Spleen (tissue), 11 donors: ENCODE results near the gene TMEM37. TPM values are rescaled to one million over a fixed set of nuclear protein-coding genes. Genes with fewer than 3 reads are reported as not detected.

Experiments used
- DNase-seq: peaks from one replicate; pipeline ENCODE4 v3.0.0-alpha.2; 2020
- H3K27ac ChIP-seq, 8 donors: fragments of 200-600 bp; sonication (generic) in 7 of 8; 1 replicate in 4 of 8; 2 replicates in 4 of 8; pipeline versions ENCODE4 v1.5.0 to v1.8.0; 2016 to 2021; ENCODE audit warnings: inconsistent platforms in 4 of 8, mild to moderate bottlenecking in 4 of 8, moderate library complexity in 1 of 8
- H3K27me3 ChIP-seq, 7 donors: fragments of 200-600 bp; sonication (generic) in 6 of 7; replicated peaks in 1 of 7; 1 replicate in 4 of 7; 2 replicates in 3 of 7; pipeline versions ENCODE4 v1.5.0 to v1.8.0; 2016 to 2021; ENCODE audit warnings: inconsistent platforms in 3 of 7, mild to moderate bottlenecking in 1 of 7
- H3K36me3 ChIP-seq, 6 donors: fragments of 200-600 bp; sonication (generic) in 5 of 6; 1 replicate in 4 of 6; 2 replicates in 2 of 6; pipeline versions ENCODE4 v1.5.0 to v1.8.0; 2016 to 2021; ENCODE audit warnings: inconsistent platforms in 2 of 6
- H3K4me1 ChIP-seq, 6 donors: fragments of 200-600 bp; sonication (generic) in 5 of 6; 1 replicate in 3 of 6; 2 replicates in 3 of 6; pipeline versions ENCODE4 v1.5.0 to v1.8.0; 2016 to 2021; ENCODE audit warnings: inconsistent platforms in 3 of 6
- H3K4me3 ChIP-seq, 8 donors: fragments of 200-600 bp; sonication (generic) in 7 of 8; 1 replicate in 4 of 8; 2 replicates in 4 of 8; pipeline versions ENCODE4 v1.5.0 to v1.8.0; 2016 to 2021; ENCODE audit warnings: inconsistent platforms in 4 of 8, mild to moderate bottlenecking in 4 of 8, moderate library complexity in 2 of 8
- H3K9me3 ChIP-seq, 8 donors: fragments of 200-600 bp; sonication (generic) in 7 of 8; 1 replicate in 4 of 8; 2 replicates in 4 of 8; pipeline versions ENCODE4 v1.5.0 to v1.8.0; 2016 to 2021; ENCODE audit warnings: inconsistent platforms in 4 of 8
- CTCF ChIP-seq, 11 experiments: fragments of 200-600 bp in 7 of 11; fragments of 450-650 bp in 4 of 11; sonication (generic) in 4 of 11; IDR thresholded peaks in 8 of 11; conservative IDR thresholded peaks in 3 of 11; 1 replicate in 7 of 11; 2 replicates in 4 of 11; pipeline versions ENCODE4 v1.4.0 to v1.8.0; 2016 to 2021; ENCODE audit warnings: antibody characterized with exemption in 11 of 11, inconsistent platforms in 4 of 11, mild to moderate bottlenecking in 1 of 11
- POLR2A ChIP-seq, 3 donors: fragments of 450-650 bp; IDR thresholded peaks; one replicate each; pipeline ENCODE4 v1.5.1; 2017; ENCODE audit warnings: antibody characterized with exemption in 3 of 3, mild to moderate bottlenecking in 1 of 3
- POLR2AphosphoS5 ChIP-seq, 3 donors: sonication (generic); formaldehyde crosslinking; IDR thresholded peaks; one replicate each; pipeline ENCODE4 v1.5.1; 2017; ENCODE audit warnings: antibody characterized with exemption in 3 of 3
- WGBS, 5 donors: extraction: QIAGEN DNeasy Blood & Tissue Kit in 3 of 5; methylation state at CpG; one replicate each; pipeline versions ENCODE4 v1.1.5 to v1.1.7; 2013 to 2018; 5-methylcytosine and 5-hydroxymethylcytosine counted together
- intact Hi-C: fragments of 100-400 bp; cut with DNase I; formaldehyde crosslinking; loops from one replicate; pipeline ENCODE4 v1.15.0; 2023; ENCODE audit warnings: low total_unique reads
- polyA plus RNA-seq, 3 donors: library from polyadenylated mRNA; stranded (reverse); fragments of 200-250 nt; gene quantifications; one replicate each; pipeline ENCODE4 v1.2.1, GENCODE V29; 2013
- total RNA-seq, 7 donors: library from RNA; depleted of rRNA in 3 of 7; stranded (reverse); fragments of >200 nt in 3 of 7; fragmentation: NEBNext Ultra II Directional in 4 of 7; extraction: Animal tissue kit (Norgen Biotek cat#: 25700) in 4 of 7; gene quantifications; one replicate each; pipeline versions ENCODE4 v1.1.0 to v1.2.1, GENCODE V29; 2016 to 2021
- donor health status: healthy with polysubstance abuse.
- donor health status: DM: no; HTN: no; CAD: no; lungs with moderate emphysema.
- donor health status: DM: no; HTN: no; CAD: no.
- donor health status: Bipolar disorder and iron deficiency.
- donor health status: healthy.
- donor health status: DM: no; HTN: no; CAD: no.
- donor health status: DM: yes; HTN: yes; CAD: no.

Gene TMEM37
- total and polyA plus RNA-seq, 10 donors: 5.9 to 53.2 (median 25.1) TPM

DNA sequence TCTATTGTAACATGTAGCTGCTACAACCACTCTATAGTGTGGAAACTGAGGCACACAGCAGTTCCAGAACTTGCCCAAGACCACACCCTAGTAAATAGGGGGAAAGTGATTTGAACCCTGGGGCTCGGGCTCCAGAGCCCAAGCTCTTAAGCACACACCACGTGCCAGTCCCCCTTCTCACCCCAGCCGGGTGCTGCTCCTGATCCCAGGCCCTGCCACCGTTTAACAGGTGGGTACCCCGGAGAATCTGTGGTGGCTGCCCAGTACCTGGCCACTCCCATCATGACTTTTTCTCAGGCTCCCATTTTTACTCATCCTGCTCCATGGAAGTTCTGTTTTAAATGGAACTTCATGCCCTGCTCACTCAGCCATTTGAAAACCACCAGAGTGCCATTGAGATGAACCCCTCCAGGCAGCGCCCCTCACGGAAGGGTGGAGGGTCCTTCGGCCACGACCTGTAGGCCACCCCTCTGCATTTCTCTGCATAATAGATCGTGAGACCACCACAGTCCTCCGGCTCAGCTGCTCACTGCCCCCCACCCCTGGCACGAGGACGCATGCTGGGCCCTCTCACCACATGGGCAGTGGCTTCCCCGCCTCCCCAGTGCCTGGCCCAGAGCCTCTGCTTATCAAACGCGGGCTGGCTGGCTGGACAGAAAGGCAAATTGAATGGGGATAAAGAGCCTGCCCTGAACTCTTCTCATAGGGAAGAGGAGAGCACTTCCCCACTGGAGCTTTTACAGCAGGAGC lies 42.1 kb downstream of the TMEM37 start:
- intact Hi-C loops: no loop called here
- WGBS, 5 donors: 89 to 94% (median 91%) methylated on average over 14 to 16 of the region's 16 CpGs
- Histone ChIP-seq H3K27ac (no peak overlapping the region), H3K36me3 (no peaks in the 10 kb centered on the region), H3K4me3 (no peak overlapping the region), H3K9me3 (no peaks in the 10 kb centered on the region), H3K4me1 (peaks cover 0 to 5% (median 0%) of the 10 kb centered on the region in 6 donors), H3K27me3 (peaks cover 0 to 19% (median 0%) of the 10 kb centered on the region in 7 donors)
- DNase-seq: no peak
- no peak for TF ChIP-seq POLR2A (IDR thresholded peaks at IDR 0.05)
- TF ChIP-seq POLR2AphosphoS5 (IDR thresholded peaks at IDR 0.05): no peak
- no peak for TF ChIP-seq CTCF (IDR thresholded peaks at IDR 0.05 in 8 of 11, conservative IDR thresholded peaks at IDR 0.05 in 3 of 11)

DNA sequence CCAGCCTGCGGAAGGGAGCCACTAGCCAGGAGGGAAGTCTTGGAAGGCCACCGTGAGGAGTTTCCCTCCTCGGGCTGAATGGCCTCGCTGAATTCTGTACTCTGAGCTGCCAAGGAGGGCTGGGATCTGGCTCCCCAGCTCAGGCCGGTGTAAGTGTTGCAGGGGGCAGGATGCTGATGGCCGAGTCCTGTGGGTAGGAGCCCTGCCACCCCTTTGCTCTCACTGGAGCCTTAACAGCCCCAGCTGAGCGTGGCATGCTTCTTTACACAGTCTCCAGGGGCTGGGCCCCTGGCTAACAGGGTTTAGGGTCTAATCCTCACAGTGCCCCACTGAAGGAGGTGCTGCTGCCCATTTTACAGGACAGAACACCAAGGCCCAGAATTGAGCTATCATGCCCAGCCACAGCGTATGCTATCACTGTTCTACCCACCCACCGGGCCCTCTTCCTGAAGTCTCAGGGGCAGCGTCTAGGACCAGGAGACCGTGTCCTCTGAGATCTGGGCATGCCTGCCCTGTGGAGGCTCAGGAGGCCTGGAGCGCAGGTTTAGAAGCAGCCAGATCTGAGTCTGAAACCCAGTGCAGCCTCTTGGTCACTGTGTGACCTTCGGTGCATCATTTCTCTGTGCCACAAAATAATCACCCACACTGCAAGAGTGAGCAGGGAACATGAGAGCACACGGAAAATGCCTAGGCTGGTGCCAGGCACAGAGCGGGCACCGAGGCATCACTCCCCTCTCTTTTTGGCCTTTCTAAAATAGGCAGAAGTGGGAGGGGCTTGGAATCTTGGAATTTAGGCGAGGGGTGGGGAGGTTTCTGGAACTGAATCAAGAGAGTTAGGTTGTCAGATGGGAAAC lies 42.9 kb downstream of the TMEM37 start:
- no peak overlapping the region for H3K27ac ChIP-seq
- no peak overlapping the region for H3K4me3 ChIP-seq
- H3K27me3 ChIP-seq: peaks cover 0 to 19% (median 0%) of the 10 kb centered on the region in 7 donors
- H3K36me3 ChIP-seq: no peaks in the 10 kb centered on the region
- intact Hi-C loops: loop anchor here (5.0 kb wide), 1 partner anchor 592 kb away; no protein-coding TSS in a partner anchor
- no peak for TF ChIP-seq POLR2A (IDR thresholded peaks at IDR 0.05)
- TF ChIP-seq CTCF (IDR thresholded peaks at IDR 0.05 in 8 of 11, conservative IDR thresholded peaks at IDR 0.05 in 3 of 11): no peak
- TF ChIP-seq POLR2AphosphoS5 (IDR thresholded peaks at IDR 0.05): no peak
- DNase-seq: no peak
- 86 to 96% (median 89%) methylated on average over 13 to 17 of the region's 17 CpGs for WGBS, 5 donors
- no peaks in the 10 kb centered on the region for H3K9me3 ChIP-seq
- peaks cover 0 to 5% (median 0%) of the 10 kb centered on the region in 6 donors for H3K4me1 ChIP-seq

DNA sequence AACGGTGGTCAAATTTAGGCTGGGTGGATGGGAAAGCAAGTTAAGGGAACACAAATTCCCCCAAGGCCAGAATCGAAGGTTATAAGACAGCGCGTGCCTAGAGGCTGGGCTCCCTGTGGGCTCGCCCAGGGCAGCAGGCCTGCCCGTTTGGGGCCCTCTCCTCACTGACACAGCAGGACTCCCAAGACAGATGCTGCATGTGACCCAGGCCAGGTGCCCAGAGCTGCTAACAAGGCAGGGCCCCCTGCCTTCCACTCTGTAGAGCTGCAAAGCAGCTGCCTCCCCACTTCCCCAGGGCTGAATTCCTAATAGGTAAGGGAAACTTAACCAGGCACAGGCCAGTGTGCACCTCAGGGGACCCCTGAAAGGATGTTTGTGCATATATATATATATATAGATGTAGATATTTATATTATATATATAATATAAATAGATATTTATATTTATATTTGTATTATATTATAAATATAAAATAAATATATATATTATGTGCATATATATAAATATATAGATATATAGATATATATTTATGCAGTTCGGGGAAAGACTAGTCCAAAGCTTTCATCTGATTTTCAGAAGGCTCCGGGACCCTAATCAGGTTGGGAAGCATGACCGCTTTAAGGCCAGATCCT lies 43.7 kb downstream of the TMEM37 start:
- intact Hi-C loops: loop anchor here (5.0 kb wide), 1 partner anchor 593 kb away; no protein-coding TSS in a partner anchor
- no peak overlapping the region for H3K27ac ChIP-seq
- H3K36me3 ChIP-seq: no peaks in the 10 kb centered on the region
- TF ChIP-seq POLR2A (IDR thresholded peaks at IDR 0.05) (no peak), POLR2AphosphoS5 (IDR thresholded peaks at IDR 0.05) (no peak)
- H3K9me3 ChIP-seq: no peaks in the 10 kb centered on the region
- H3K4me3 ChIP-seq: no peak overlapping the region
- H3K27me3 ChIP-seq: peaks cover 0 to 19% (median 0%) of the 10 kb centered on the region in 7 donors
- H3K4me1 ChIP-seq: peaks cover 0 to 5% (median 0%) of the 10 kb centered on the region in 6 donors
- no peak for DNase-seq
- WGBS, 5 donors: 75 to 92% (median 89%) methylated on average over 9 of the region's 9 CpGs

GRCh38 chr2:119475857-119476244 lies 44.2 kb downstream of the TMEM37 start:
- no peak for DNase-seq
- TF ChIP-seq CTCF (IDR thresholded peaks at IDR 0.05 in 8 of 11, conservative IDR thresholded peaks at IDR 0.05 in 3 of 11): no peak
- no peak for TF ChIP-seq POLR2A (IDR thresholded peaks at IDR 0.05)
- TF ChIP-seq POLR2AphosphoS5 (IDR thresholded peaks at IDR 0.05): no peak
- 78 to 89% (median 80%) methylated on average over 6 of the region's 6 CpGs for WGBS, 5 donors

More at GRCh38 chr2:119475857-119476244, 44.2 kb downstream of the TMEM37 start:
- Histone ChIP-seq H3K9me3 (no peaks in the 10 kb centered on the region), H3K4me3 (no peak overlapping the region), H3K27me3 (peaks cover 0 to 23% (median 0%) of the 10 kb centered on the region in 7 donors), H3K36me3 (no peaks in the 10 kb centered on the region), H3K27ac (no peak overlapping the region), H3K4me1 (peaks cover 0 to 5% (median 0%) of the 10 kb centered on the region in 6 donors)
- intact Hi-C loops: loop anchor here (2.0 to 5.0 kb wide), 2 partner anchors 69 to 594 kb away; no protein-coding TSS in a partner anchor
